ENCODE measurements around the gene POLR3K.

DNA sequence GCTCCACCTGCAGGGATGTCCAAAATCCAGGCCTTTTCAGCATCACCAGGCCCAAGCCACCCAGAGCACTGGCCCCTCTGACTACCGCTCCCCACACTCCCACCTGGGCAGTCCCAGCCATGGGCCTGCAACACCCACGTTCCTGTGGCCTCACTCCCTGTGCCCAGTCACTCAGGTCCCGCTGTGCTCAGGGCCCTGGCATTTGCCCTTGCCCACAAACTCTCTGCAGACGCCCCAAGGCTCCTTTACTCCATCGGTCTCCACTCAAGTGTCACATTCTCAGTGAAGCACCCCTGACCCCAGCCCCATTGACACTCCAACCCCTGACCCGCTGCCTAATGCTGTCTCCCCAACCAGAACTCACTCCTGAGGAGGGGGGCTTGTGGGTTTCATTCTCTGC, 48.2 kb upstream of the POLR3K start:
- TF ChIP-seq, protein P1, sequence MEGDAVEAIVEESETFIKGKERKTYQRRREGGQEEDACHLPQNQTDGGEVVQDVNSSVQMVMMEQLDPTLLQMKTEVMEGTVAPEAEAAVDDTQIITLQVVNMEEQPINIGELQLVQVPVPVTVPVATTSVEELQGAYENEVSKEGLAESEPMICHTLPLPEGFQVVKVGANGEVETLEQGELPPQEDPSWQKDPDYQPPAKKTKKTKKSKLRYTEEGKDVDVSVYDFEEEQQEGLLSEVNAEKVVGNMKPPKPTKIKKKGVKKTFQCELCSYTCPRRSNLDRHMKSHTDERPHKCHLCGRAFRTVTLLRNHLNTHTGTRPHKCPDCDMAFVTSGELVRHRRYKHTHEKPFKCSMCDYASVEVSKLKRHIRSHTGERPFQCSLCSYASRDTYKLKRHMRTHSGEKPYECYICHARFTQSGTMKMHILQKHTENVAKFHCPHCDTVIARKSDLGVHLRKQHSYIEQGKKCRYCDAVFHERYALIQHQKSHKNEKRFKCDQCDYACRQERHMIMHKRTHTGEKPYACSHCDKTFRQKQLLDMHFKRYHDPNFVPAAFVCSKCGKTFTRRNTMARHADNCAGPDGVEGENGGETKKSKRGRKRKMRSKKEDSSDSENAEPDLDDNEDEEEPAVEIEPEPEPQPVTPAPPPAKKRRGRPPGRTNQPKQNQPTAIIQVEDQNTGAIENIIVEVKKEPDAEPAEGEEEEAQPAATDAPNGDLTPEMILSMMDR (conservative IDR thresholded peaks at IDR 0.05): no peak
- TF ChIP-seq EZH2 (IDR thresholded peaks at IDR 0.05; ENCODE audit: low read depth): no peak
